ELR (cell line): ENCODE data around the gene RTN4.

Experiments used
- DNase-seq: peaks from one replicate; pipeline ENCODE4 v3.0.0-alpha.2; 2015; ENCODE audit warnings: low read depth

Gene RTN4

DNA sequence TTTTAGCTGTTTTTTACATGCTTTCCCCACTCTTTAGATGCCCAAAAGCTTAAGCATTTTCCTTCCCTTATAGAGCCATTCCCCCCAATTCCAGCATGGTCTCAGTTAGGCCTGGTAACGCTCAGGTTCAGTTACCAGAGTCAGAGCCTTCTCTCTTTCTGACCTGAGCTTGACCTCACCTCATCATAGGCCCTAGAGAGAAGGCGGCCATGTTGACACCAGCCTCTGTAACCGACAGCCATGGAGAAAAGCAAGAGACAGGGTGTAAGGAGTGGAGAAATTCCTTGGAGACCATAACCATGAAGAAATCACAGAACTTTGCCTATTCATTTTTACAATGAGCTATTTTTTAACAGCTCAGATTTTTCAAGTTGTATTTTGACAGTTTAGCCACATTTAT, 99.4 kb downstream of the RTN4 start:
- no peak for DNase-seq

DNA sequence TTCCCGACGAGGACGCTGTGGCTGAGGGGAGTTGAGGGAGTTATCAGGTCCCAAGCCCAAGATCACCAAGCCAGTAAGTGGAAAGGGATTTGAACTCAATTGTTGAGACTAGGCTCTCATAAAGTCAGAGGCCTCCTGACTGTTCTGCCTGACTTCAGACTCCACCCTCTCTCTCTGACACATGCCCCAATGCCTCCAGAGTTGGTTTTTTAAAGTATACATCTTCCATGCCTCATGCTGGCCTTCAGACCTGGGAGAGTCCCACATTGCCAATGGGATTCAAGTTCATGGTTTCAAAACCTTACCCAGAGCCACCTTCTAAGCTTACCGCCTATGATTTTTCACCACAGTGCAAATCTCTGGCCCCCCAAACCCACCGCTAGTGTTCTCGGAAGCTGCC, 100.8 kb downstream of the RTN4 start:
- DNase-seq = peak; percentile 70

DNA sequence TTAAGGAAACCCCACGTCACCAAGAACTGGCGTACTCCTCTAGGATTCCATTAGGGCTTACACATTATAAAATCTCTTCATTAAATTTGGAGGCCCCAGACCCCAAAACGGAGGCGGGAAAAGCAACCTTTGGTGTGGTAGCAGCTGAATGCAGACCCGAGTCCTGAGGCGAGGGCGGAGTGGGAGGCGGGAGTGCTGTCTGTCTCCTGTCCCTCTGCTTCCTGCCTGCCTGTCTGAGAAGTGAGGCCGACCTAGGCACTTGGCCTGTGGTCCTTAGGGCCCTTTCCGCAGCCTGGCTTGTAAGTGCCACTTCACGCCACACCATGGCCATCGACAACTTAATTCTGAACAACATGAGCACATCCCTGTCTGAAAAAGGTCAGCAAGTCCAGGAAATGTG, 102.1 kb downstream of the RTN4 start:
- no peak for DNase-seq

DNA sequence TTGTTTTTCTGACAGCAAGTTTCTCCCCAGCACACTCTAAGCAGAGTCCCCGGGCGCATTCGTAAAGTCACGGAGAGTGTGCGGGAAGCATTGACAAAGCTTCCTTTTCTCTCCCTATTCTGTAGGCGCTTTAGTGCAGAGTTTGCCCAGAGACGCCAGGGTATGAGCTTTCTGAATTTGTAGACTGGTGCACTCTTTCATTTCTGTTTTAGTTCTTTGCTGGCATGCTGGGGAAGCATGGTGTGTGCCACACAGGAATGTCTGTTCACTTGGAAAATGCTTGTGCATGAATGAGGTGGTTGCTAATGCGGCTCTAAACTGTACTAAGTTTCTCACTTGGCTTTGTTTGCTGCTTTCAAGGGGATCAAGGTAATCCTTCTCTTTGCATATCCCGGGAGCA, 102.6 kb downstream of the RTN4 start:
- DNase-seq = no peak

DNA sequence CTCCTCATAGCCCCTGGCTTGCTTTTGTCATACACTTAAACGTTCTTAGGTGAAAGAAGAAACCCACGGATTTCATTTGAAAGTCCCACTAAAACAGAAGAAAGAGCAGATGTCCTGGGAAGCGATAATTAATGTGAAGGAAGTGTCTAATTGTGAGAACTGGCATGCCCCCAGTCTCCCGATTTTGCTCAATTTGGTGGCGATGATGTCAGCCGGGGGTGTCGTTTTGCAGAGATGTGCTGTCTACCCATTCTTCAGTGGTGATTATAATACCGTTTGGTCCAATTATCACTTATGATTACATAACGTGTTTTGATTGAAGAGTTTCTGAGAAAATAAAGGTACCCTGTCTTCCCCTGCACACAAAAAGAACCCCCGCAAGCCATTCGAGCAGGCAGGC, 103.1 kb downstream of the RTN4 start:
- DNase-seq = no peak

DNA sequence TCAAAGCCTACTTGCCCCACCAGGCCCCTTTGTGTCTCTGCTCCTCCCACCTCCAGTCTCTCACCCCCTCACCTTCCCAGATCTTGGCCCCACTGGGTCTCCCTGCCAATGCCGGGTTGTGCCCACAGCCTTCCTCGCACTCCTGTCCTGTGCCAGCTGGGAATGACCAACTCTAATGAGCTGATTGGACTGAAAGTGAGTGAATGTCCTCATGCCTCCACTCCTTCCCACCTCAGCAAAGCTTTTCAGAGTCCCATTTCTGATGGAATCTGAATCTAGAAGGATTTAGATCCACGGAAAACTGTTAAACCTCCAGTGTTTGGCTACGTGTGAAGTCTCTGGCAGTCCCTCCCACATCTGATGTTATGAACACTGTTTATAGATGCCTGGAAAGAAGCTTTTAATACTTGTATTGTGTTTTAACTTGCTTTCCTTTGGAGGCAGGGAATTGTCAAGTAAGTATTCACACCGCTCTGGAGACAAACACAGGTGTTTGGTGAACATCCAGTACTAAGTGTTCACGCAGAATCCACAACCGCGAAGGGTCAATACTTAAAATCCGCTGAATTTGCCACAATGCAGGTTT, 103.9 kb downstream of the RTN4 start:
- no peak for DNase-seq

DNA sequence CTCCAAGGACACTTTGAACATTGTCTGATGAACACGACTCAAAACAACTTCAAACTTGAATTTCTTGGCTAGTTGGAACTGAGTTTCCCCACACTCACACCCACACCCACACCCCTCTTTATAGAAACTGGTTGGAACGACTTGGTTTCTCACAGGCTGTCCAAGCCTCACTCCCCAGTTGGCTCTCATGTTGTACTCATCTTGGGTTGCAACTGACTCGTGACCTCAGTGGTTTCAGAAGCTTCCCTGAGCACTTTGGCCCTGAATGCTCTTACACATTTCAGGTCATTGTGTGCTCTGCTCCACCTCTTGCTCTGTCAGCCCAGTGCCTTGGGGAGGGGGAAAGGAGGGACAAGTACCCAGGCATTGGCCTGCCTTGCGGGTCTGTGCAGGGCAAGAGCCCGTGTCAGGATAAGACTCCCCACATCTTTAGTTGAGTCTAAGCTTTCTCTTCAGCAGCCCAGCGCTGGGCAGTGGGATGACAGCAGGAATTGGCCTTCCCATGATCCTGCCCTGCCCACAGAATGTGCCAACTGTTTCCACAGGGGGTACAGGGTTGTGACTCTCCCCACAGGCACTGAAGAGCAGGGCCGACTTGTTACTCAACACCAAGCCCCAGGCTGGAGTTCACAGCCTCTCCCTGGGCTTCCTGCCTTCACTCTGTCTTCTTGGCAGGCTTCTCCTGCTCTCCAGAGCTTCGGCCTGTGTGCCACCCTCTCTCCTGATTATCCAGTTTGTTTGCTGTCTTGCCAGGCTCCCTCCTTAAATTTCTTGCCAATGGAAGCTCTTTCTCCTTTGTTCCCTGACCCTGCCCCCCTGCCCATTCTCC, 104.6 kb downstream of the RTN4 start:
- peak; percentile 69 for DNase-seq

DNA sequence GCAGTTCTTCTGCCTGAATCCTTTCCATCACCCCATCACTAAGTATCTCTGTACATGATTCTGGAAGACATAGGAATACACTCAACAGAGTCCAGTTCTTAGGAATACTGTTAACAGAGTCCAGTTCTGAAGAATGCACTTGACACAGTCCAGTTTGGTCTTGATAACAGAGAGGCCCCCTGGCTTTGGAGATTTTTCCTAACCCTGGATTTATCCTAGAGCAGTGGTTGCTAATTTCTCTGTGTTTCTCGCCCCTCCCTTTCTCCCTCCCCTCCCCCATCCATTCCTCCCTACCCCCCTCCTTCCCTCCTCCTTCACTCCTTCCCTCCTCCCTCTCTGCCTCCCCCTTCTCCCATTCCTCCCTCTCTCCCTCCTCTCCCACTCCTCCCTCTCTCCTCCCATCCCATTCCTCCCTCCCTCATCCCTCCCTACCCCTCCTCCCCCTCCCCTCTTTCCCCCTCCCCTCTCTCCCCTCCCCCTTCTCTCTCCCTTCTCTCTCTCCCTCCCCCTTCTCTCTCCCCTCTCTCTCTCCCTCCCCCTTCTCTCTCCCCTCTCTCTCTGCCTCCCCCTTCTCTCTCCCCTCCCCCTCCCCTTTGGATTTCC, 105.4 kb downstream of the RTN4 start:
- no peak for DNase-seq

DNA sequence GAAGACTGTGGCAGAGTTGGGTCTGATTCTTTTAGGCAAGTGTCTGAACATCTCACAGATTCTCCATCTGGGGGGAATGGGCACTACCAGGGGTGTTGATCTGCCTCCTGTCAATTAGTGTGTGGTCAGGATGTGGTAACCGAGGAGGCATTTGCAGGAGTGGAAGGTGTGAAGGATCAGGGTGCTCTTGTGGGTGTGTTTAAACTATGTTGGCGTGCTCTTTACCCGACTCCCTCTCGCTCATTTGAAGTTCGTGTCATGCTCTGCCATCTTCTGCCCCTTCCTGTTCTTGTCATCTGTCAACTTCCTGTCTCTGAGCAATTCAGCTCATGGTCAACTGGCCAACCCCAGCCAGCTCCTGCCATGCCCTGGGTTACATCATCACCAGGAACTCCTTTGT, 107.9 kb downstream of the RTN4 start:
- DNase-seq = no peak

DNA sequence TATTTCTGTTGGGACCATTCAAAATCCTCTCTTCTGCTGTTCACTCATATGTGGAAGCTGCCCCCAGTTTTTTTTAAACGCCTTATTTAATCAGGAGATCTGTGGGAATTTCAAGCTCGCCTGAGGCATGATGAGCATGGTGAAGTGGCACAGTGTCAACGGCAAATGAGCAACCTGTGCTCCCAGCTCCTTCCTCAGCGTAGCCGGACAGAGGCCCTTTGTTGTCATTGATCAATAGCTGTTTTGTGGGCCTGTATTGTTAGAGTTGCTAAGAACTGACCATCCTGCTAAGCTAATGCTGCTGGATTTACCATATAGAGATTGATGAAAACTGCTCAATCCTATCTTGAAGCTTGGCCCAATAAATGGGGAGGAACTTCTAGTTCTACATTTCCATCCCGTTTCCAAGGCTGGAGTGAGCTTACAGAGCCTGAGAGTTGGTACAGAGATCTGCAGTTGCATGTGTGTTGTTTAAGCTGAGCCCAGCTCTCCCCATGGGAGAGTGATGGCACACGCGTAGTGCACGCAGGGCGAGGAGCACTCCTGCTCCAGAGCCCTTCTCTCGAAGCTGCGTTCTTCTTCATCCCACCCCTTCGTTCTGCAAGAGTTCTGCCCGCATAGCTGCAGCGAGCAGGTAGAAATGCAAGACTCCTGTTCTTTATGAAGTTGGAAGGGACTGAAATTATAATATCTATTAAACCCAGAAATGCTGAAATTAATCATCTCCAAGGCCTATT, 108.8 kb downstream of the RTN4 start:
- no peak for DNase-seq

DNA sequence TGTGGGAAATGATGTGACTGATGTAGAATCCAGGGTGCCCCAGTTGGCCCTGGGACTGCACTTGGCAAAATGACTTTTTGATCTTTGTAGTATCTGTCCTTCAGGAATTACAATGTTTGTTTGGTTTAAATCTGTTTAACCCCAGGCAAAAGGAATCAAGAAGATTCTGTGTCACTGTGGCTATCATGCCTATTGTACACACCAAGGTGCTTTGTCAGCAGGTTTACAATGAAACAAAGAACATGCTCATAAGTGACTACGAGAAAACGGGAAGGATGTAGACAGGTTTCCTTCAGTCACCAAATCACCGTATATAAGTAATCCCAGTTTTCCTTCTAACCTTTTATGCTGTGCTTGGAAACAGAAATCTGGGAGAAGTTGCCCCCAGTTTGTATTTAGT, 109.5 kb downstream of the RTN4 start:
- no peak for DNase-seq

DNA sequence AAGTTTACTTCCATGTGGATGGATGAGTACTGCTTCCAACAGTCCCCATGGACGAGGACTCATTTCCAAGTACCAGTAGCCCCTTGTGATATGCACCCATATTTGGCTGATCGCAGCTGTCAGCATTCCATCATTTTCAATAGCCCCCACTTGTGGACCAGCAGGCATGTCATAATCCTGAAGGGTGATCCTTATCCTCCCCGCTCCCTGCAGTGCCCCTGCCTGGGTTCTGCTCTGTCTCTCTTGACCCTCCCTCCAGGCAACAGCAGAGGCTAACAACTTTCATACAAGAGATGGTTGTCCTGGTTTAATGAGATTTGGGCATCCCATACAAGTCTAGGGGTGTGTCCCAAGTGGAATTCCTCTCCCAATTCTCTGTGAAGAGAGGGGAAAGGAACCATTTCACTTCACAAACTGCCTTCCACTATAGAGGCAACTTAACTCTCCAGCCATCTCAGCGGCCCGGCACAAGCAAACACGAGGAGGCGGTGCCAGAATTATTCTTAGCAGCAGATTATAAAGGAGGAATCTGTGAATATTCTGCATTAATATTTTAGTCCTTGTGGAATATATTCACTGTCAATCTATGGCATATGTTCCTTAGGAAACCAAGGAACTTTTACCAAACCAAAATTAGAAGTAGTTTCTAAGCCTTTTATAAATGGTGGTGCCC, 110.7 kb downstream of the RTN4 start:
- no peak for DNase-seq

DNA sequence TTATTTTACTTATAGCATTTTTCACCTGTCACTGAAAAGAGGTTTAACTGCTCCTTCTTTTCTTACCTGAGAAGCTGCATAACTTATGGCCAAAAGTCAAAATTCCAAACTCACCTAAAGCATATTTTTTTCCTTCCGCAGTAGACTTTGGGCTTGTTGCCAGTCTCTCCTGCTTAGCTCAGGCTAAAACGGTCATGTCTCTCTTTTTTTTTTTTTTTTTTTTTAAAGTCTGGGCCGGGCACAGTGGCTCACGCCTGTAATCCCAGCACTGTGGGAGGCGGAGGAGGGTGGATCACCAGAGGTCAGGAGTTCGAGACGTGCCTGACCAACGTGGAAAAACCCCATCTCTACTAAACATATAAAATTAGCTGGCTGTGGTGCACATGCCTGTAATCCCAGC, 113.5 kb downstream of the RTN4 start:
- no peak for DNase-seq

DNA sequence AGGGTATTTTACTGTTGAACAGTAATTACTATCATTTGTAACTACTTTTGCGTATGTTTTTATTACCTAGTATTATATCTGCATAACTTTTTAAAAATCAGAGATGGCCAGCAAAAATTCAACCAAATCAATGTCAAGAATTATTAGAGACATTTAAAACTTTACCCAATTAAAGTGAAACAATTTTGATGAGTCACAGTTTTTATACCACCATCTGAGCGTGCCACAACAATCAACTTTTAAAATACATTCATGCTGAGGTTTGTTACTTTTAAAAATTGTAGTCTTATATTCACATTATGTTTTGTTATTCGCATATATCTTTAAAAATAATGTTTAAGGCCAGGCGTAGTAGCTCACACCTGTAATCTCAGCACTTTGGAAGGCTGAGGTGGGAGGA, 114.9 kb downstream of the RTN4 start:
- DNase-seq = no peak

DNA sequence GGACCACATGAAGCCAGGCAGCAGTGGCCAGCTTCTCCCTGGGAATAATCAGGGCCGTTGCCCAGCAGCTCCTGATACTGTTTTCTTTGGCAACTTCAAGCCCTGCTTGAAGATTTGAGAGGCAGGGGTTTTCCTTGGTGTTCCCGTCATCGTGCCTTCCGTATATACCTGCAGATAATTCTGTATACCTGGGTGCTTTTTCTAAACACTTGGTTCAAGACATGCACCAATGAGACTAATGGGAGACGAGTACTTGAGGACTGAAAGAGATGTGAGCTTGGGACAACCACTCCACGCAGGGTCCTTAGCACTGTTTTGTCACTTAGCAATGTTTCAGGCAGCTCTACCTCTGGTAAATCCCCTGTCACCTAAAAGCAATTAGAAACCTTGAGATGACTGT, 118.8 kb downstream of the RTN4 start:
- DNase-seq = no peak

DNA sequence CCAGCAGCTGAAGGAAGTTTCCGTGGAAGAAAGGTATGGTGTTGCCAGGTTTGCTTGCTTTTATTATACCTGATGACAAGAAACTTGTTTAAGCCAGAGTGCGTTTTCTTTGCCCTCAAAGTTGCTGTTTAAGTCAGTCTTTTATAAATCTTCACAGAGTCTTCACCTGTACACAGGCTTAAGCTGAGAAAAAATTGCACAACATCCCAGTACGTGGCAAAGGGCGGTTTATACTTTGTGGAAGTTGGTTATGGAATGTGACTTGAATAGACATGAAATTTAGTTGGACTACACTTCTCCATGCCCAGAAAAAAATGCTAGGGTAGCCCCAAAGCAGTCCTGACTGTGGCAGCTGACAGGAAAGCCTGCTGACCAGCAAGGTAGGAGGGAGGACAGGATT, 121.5 kb downstream of the RTN4 start:
- DNase-seq = no peak

DNA sequence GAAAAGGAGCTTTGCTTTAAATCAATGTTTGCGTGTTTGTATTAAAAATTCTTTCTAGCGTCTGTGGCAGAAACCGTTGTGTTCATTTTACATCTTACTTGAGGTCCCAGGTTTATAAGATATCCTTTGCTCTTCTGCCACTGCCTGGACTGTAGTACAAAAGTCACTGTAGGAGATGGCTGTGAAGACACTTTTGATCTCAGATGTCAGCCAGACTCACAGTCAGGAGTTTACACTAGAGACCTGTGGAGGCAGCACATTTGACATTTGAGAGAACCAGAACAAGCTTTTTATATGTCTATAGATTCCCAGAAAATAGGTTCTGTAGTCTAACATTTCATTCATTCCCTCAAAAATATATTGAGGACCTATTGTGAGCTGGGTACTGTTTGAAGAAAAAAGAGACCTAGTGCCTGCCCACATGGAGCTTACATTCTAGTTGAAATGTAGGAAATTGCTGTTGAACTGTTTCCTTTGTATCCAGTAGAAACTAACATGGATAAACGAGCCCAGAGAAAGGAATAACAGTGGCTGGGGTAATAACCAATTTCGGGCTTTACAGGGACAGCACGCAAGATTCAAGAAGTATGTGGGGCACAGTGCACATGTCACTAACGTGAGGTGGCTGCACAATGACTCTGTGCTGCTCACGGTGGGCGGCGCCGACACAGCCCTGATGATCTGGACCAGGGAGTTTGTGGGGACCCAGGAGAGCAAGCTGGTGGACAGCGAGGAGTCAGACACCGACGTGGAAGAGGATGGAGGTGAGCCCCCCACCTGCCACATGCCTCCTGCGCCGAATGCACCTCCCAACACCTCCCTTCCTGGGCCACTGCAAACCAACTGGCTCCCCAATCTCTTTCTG, 122.3 kb downstream of the RTN4 start:
- no peak for DNase-seq

DNA sequence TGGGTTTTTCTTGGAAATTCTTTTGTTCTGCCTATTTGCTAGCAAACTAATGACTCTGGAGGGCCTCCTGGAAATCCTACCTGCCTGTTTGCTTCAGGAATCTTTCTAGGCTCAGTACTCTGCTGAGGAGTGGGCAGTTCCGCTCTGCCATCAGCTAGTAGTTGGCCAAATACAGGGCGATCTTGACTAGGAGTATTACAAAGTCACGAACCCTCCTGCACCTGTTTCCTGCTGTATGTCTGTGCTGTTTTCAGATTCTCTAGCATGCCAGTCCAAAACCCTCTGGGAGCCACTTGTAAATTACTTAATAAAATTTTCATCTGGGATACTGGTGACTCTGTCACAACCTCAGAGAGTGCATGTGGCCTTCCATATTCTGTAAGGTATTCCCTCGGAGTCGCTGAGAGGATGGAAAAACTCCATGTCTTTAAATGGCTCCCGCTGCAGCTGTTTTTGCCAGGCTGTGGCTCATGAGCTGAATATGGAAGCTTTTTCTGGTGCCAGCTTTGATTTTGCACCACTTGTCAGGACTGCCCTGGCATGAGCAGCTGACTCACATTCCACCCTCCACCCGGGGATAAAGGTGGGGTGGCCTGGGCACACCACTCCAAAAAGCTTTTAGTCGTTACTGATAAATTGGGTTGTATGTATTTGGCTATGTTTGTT, 123.0 kb downstream of the RTN4 start:
- no peak for DNase-seq

DNA sequence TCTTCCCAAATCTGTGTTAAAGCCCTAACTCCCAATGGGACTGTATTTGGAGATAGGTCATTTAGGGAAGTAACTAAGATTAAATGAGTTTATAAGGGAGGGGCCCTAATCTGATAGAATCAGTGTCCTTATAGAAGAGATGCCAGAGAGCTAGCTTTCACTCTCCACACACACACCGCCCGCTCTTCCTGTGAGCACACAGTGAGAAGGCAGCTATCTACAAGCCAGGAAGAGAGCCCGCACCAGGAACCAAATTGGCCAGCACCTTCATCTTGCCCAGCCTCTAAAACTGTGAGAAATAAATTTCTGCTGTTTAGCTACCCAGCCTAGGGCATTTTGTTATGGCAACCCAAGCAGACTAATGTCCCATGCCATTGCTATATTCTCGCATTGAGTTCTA, 125.2 kb downstream of the RTN4 start:
- no peak for DNase-seq

DNA sequence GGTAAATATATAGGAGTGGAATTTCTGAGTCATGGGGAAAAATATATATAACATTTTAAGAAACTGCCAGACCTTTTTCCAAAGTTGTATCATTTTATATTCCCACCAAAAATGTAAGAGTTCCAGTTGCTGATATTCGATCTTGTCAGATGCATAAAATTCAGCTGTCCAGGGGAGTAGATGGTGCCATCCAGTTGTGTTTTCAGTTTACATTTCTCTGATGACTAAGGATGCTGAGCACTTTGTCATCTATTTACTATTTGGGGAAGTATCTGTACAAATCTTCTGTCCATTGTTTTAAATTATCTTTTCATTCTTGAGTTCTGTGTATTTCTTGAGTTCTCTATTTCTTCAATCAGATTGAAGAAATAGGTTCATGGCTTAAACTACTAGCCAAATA, 126.1 kb downstream of the RTN4 start:
- peak; percentile 40 for DNase-seq
